Eye (tissue), 1 donor: ENCODE measurements around the gene CMTM3.
A peak's percentile ranks its signal among the peaks of the same experiment; 100 is the strongest.
"Not testable (repeated sequence)": the region's sequence is repeated elsewhere in the genome, so short reads cannot be mapped to it uniquely, and the experiment has no call there.

Experiments
- DNase-seq: peaks from one replicate; pipeline ENCODE4 v3.0.0-alpha.2; 2015

CMTM3 gene, protein sequence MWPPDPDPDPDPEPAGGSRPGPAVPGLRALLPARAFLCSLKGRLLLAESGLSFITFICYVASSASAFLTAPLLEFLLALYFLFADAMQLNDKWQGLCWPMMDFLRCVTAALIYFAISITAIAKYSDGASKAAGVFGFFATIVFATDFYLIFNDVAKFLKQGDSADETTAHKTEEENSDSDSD

GRCh38 chr16:66604376-66605176 lies at the start of gene CMTM3:
Gene CMTM3, plus strand, starts transcription at chr16:66604704. Its CDS starts 102 bp downstream, at chr16:66604806.
- DNase-seq, result peak; percentile 91

DNA sequence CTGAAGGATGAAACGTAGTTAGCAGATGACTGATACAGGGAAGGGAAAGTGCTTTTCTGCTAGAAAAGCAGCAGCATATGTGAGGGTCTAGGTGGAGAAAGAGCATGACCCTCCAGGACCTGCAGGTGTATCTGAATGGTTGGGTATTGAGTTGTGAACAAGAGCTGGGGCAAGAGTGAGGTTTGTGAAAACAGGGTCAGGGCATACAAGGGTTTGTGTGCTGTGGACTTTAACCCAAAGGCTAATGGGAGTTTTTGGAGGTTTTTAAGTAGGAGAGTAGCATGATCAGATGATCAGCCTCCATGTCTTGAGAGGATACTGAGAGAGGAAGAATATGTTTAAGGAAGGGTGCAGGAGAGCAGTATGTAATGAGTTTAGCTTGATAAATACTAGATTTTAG lies 44.4 kb upstream of the CMTM3 start:
- no peak for DNase-seq

- no peak for DNase-seq
Measured at GRCh38 chr16:66561381-66562080, 43.0 kb upstream of the CMTM3 start.

- no peak for DNase-seq
Measured at GRCh38 chr16:66562409-66562808, 42.1 kb upstream of the CMTM3 start.

DNA sequence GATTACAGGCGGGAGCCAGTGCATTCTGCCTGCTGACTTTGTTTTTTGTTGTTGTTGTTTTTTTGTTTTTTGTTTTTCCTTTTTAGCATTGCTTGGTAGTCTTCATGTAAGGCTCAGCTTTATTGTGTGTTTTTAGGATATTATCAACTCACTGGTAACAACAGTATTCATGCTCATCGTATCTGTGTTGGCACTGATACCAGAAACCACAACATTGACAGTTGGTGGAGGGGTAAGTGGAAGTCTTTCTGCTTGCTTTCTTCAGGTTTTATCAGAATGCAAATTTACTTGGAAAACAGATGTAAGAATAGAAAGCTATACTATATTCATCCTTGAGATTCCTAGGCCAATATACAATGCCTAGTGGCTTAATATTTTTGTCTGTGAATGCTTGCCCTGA lies 41.5 kb upstream of the CMTM3 start:
- no peak for DNase-seq

GRCh38 chr16:66563574-66564334 lies 40.8 kb upstream of the CMTM3 start:
- DNase-seq, result no peak

- DNase-seq, result no peak
Measured at GRCh38 chr16:66566051-66566901, 38.2 kb upstream of the CMTM3 start, which contains the start of gene CMTM1. Gene CMTM1, plus strand, starts transcription at chr16:66566439. Its CDS starts 75 bp downstream, at chr16:66566514.

DNA sequence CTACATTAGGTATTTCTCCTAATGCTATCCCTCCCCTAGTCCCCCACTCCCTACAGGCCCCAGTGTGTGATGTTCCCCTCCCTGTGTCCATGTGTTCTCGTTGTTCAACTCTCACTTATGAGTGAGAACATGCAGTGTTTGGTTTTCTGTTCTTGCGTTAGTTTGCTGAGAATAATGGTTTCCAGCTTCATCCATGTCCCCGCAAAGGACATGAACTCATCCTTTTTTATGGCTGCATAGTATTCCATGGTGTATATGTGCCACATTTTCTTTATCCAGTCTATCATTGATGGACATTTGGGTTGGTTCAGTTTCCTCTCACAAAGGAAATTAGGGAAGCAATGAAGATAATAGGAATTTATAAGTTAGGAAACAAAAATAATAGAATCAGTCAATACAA lies 37.2 kb upstream of the CMTM3 start:
- not testable (repeated sequence) for DNase-seq

DNA sequence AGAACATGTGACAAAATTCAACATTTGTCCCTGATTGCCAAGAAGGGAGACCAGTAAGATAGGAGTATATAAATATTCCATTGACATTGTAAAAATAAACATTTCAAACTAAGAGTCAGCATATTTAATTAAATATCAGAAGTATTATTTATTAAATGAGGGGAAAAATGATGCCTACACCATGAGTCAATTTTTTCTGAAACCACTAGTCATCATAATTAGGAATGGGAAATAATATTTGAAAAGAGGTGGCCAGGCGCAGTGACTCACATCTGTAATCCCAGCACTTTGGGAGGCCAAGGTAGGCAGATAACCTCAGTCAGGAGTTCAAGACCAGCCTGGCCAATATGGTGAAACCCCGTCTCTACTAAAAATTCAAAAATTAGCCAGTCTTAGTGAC lies 36.1 kb upstream of the CMTM3 start:
- DNase-seq, result no peak

DNA sequence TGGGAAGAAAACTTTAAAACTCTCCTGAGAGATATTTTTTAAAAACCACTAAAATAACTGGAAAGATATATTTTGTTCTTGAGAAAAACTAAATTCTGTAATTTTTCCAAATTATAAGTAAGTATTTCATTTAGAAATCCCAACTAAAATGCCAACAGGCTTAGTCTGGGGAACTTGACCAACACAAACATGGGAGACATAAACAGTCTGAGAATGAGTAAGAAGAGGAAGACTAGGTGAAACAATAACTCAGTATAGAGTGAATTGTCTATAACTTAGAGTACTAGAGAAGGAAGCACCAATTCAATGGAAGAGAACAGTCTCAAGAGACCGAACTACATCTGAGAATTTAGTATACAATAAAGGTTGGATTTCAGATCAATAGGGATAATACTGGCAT lies 35.4 kb upstream of the CMTM3 start:
- DNase-seq, result no peak

- no peak for DNase-seq
Measured at GRCh38 chr16:66569827-66570405, 34.6 kb upstream of the CMTM3 start.

DNA sequence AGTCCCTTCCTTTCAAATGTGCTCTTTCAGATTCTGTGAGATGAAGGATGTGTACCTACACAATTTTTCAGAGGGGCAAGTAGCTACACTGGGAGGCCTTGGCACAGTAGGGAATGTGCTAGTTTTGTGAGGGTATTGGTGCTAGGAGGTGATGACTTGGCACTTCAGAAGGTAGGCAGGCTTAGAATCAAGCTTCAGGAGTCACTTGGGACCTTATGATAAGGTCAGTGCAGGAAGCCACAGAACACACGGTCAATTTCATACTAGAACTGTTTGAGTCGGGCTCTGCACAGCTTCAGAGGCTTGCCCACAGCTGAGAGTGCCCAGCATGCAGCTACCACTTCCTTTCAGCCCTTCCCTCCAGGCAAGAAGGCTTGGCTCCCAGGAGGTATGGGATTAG lies 32.1 kb upstream of the CMTM3 start:
- no peak for DNase-seq

GRCh38 chr16:66574081-66574480 lies 30.4 kb upstream of the CMTM3 start:
- DNase-seq, result no peak

DNA sequence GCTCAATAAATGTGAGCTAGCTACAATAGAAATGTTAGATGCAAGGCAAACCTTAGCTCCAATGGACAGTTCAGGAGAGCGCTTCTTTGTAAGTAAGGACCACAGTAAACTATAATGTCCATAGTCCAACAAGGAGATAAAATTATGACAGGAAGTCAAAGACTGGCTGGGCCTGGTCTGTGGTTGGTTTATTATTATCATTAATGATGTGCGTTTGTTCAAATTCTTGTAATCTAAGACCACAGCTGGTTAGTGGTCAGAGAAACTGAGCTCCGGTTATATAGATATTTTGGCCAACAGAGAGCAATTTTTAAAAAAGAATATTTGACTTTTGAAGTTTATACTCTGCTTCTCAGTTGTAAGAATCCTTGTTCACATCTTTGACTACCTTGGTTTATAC lies 30.0 kb upstream of the CMTM3 start:
- DNase-seq, result no peak

DNA sequence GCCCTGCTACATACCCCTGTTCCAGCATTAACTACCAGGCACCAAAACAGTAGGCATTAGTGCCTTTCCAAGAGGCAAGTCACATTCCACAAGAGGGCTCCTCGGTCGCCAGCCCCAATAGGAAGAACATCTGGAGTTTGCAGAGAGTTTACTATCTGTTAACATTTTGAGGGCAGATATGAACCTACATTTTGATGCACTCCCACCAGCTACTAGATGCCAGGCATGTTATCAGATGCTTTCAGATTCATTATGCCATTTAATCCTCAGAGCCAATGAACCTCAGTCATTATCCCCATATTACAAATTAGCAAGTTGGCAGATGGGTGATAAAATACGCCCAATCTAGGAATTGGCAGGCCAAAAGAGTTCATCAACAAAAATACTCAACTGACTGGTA lies 29.4 kb upstream of the CMTM3 start:
- no peak for DNase-seq

DNA sequence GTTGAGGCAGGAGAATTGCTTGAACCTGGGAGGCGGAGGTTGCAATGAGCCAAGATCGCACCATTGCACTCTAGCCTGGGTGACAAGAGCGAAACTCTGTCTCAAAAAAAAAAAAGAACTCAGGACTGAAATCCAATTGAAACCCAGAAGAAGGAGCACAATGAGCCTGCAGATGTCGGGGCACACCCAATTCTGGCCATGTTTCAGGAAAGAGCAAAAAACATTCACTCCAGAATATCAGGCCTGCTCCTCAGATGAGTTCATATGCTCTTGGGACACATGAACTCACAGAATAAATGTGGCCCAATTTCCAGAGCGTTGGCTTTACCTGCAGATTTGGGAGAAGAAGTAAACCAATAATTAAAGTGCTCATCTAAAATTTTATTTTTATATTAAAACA lies 28.2 kb upstream of the CMTM3 start:
- no peak for DNase-seq

- peak; percentile 77 for DNase-seq
Measured at GRCh38 chr16:66578651-66579531, 25.6 kb upstream of the CMTM3 start, which contains the start of gene CMTM2. Gene CMTM2, plus strand, starts transcription at chr16:66579463. Its CDS starts 145 bp downstream, at chr16:66579608.

- DNase-seq, result peak; percentile 41
Measured at GRCh38 chr16:66580605-66581209, 23.8 kb upstream of the CMTM3 start.

GRCh38 chr16:66581246-66581952 lies 23.1 kb upstream of the CMTM3 start:
- no peak for DNase-seq
